ENCODE measurements around the gene GPR132.

- TF ChIP-seq, protein P1, sequence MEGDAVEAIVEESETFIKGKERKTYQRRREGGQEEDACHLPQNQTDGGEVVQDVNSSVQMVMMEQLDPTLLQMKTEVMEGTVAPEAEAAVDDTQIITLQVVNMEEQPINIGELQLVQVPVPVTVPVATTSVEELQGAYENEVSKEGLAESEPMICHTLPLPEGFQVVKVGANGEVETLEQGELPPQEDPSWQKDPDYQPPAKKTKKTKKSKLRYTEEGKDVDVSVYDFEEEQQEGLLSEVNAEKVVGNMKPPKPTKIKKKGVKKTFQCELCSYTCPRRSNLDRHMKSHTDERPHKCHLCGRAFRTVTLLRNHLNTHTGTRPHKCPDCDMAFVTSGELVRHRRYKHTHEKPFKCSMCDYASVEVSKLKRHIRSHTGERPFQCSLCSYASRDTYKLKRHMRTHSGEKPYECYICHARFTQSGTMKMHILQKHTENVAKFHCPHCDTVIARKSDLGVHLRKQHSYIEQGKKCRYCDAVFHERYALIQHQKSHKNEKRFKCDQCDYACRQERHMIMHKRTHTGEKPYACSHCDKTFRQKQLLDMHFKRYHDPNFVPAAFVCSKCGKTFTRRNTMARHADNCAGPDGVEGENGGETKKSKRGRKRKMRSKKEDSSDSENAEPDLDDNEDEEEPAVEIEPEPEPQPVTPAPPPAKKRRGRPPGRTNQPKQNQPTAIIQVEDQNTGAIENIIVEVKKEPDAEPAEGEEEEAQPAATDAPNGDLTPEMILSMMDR (IDR thresholded peaks at IDR 0.05; ENCODE audit: low read length), result no peak
- no peak for TF ChIP-seq EZH2 (IDR thresholded peaks at IDR 0.05; ENCODE audit: borderline replicate concordance, low read length)
These were observed 1.2 kb downstream of the GPR132 start for GRCh38 chr14:105064001-105064400.

Measured in OCI-LY1 (cell line).